HG03432 (cell line): ENCODE results near the gene TCF7L2.

Experiments
- ATAC-seq: cut with Tn5 transposase; IDR thresholded peaks from one replicate; pipeline ENCODE4 v1.9.1; 2021; ENCODE audit warnings: mild to moderate bottlenecking, moderate library complexity; ENCODE audit not compliant: unreplicated experiment

The TCF7L2 gene

GRCh38 chr10:113135025-113135424, 185.0 kb downstream of the TCF7L2 start:
- no peak for ATAC-seq

- ATAC-seq = no peak
Measured at GRCh38 chr10:113137941-113138685, 188.1 kb downstream of the TCF7L2 start.

DNA sequence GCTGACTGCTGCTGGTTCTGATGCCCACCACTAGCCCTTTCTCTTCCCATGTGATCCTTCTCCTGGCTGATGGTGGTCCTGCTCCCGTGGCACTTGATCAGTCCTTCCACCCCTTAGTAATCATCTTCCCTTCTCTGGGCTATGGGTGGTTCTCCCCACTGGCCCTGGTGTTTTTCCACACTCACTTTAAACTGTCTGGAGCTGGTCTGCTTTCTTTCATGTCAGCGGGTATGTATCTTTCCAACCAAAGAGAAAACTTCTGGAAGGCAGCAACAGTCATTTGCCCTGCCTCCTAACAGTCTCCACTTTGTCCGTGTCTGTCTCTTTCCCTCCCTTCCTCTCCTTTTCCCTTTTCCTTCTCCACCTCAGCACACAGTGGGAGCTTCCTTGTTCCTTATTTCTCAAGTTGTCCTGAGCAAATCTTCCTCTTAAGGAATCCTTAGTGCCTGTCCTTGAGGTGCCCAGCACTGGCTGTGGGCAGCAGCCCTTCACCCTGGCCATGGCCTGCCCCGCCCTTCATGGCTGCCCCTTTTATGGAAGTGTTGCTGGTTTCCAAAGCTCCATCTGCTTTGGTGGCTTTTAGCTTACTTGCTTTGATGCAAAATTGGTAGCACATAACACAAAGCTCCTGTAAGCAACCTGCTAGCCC, 189.0 kb downstream of the TCF7L2 start:
- no peak for ATAC-seq

DNA sequence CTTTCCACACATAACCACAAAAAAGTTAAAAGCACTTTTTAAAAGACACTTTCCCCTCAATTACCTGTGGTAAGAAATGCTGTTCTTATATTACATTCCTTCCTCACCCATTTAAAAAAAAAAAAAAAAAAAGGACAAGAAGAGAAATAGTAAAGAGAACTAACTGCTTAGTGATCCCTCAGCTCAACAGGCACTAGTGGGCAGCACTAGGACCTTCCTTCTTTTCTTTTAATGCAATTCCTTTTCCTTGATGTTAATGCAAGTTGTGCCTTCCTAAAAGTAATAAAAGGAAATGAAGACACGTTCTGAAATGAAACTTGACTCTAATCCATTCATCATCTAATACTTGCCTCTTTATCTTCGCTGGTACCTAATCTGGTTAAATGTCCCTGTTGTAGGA, 189.7 kb downstream of the TCF7L2 start:
- no peak for ATAC-seq

- ATAC-seq = no peak
Measured at GRCh38 chr10:113140143-113141011, 190.3 kb downstream of the TCF7L2 start.

- no peak for ATAC-seq
Measured at GRCh38 chr10:113142601-113143362, 192.7 kb downstream of the TCF7L2 start.

DNA sequence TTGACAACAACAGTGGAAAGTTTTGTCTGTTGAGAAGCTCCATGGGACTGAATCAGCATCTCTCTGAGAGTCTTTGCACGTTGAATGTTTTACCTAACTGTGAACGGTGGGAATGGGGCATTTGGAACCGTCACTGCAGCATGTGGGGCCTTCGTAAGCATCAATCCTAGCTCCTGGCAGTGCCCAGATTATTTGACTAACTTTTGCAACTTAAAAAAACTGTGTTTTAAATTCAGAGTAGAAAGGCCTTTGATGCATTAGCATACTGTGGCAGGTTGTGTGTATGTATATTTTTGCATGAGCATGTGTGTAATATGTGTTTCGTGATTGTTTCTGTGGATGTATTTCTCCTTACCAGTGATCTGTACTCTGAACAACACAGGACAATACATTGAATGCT, 194.5 kb downstream of the TCF7L2 start:
- ATAC-seq = no peak

DNA sequence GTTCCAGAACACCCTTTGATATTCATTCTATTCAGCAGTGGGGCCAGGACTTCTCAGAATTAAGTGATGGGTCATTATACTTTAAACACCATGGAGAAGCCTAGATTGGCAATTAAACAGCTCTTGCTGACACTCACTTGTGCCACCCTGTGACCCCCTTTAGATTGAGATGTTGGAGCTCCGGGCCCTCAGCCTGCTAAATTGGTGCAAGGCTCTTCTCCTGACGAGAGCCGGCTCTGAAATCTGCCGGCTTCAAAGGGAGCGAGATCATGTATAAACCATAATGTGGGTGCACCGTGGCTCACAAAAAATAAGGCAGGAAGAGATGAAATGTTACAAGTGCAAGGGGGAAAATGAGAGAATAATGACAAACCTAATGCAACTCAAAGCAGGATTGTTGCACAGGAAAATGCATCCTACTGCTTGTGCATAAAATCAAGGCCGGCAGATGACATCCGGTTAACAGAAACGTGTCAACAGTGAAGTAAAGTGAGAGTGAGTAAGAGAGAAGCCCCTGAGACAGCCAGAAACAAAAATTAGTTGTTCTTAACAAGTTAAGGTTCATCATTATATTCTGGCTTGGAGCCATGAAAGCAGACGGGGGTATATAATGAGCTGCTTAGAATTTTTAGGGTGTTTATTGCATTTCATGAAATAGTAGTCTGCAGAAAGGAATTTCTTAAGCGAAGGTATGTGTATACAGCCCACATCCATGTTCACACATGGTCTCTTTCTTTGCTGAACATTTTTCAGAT, 198.2 kb downstream of the TCF7L2 start:
- no peak for ATAC-seq

- ATAC-seq = no peak
Measured at GRCh38 chr10:113148901-113149300, 198.9 kb downstream of the TCF7L2 start.

- ATAC-seq = no peak
Measured at GRCh38 chr10:113149626-113150025, 199.6 kb downstream of the TCF7L2 start.

DNA sequence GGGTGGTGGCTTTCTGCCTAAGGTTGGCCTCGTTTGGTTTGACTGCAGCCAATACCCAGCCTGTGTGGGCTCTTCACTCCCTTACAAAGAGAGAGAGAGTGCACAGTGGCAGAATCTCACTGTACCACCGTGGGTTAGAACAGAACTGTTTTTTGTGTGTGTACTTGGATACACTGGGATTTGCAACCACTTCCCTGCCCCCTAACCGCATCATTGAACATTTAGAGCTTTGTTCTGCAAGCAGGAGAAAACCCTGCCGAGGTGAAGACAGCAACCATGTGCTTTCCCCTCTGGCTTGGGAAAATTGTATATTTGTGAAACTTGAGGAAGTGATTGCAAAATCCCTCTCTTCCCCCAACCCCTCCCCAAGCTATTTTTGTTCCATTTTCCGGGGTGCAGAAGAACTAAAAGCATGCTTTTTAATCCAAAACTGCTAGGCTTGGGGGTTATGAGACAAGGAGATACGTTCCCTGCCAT, 201.2 kb downstream of the TCF7L2 start:
- ATAC-seq = no peak

- no peak for ATAC-seq
Measured at GRCh38 chr10:113153493-113154102, 203.6 kb downstream of the TCF7L2 start.

- ATAC-seq = no peak
Measured at GRCh38 chr10:113157441-113157840, 207.4 kb downstream of the TCF7L2 start.

DNA sequence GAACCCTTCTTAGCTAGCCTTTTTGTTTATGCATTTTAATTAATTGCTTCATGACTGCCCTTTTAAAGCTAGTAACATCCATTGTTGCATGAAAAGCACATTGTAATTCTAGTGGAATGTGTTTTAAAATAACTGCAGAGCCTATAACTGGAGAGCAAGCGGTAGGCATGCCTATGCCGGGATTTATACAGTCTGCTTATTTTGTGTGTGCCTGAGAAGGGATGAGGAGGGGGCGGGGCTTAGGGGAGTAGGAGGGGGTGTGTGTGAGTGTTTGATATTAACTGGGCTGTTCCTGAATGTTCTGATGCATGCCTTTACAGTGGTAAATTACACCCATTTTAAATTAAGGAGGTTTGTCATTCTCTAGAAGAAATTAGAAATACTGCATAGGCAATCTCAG, 208.1 kb downstream of the TCF7L2 start:
- ATAC-seq = no peak

DNA sequence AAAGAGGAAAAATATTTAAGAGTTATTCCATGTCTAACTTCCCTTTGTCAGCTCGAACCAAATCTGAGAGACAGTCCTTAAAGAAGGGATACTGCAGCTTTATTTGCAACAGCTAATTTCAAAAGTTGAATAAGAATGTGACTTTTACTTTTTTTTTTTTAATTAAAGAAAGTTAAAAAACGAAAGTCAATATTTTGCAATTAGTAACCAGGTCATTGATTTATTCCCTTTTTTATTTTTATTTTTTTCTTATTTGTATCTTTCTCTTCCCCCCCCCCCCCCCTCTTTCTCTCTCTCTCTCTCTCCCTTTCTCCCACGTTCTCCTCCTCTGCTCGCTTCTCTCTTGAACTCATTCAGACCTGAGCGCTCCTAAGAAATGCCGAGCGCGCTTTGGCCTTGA, 209.5 kb downstream of the TCF7L2 start:
- ATAC-seq = no peak

- ATAC-seq = no peak
Measured at GRCh38 chr10:113160641-113161040, 210.6 kb downstream of the TCF7L2 start.

- no peak for ATAC-seq
Measured at GRCh38 chr10:113161066-113161465, 211.0 kb downstream of the TCF7L2 start.

GRCh38 chr10:113162960-113163359, 212.9 kb downstream of the TCF7L2 start:
- ATAC-seq = no peak

DNA sequence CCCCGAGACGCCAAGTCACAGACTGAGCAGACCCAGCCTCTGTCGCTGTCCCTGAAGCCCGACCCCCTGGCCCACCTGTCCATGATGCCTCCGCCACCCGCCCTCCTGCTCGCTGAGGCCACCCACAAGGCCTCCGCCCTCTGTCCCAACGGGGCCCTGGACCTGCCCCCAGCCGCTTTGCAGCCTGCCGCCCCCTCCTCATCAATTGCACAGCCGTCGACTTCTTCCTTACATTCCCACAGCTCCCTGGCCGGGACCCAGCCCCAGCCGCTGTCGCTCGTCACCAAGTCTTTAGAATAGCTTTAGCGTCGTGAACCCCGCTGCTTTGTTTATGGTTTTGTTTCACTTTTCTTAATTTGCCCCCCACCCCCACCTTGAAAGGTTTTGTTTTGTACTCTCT, 215.6 kb downstream of the TCF7L2 start:
- no peak for ATAC-seq

GRCh38 chr10:113167702-113168101, 217.7 kb downstream of the TCF7L2 start:
- ATAC-seq = no peak
